ENCODE results near the gene HCRTR2.

The HCRTR2 gene

DNA sequence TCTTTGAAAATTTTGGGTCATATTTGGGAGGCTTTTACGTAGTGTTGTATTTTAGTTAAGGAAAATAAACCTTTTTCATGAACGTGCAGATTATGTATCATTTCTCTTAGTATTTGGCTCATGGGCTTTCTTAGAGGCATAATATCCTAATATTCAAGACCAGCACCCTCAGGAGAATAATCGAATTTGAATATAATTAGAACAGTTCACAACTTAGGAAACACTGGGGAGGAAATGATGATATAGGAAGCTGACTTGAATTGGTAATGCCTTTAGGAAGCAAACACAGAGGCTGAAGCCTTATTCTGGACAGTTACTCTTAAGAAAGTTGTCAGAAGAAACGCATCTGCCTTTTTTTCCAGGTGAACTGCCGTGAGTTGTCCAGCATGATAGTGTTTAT is 152.9 kb downstream of the HCRTR2 start, which contains the start of gene GFRAL:
Gene GFRAL (plus strand): TSS at position 301 of the 400 bp plus-strand sequence. CDS start 86 bp downstream, at position 387.
- peaks cover 6% of the 10 kb centered on the region for H3K9me3 Mint-ChIP-seq
- ATAC-seq (ENCODE audit: low read depth) (no peak), DNase-seq (ENCODE audit: low spot score in 2 of 2) (no peak)
- no peaks in the 10 kb centered on the region for H3K4me1 Mint-ChIP-seq
- H3K4me3 Mint-ChIP-seq: no peak within 1 kb of the TSS
- H3K36me3 Mint-ChIP-seq: no peaks in the 10 kb centered on the region
- no peak within 1 kb of the TSS for H3K27ac Mint-ChIP-seq
- H3K27me3 Mint-ChIP-seq: no peaks in the 10 kb centered on the region
